ENCODE results near the gene RFX8.

RFX8 gene

GRCh38 chr2:101349893-101350662 lies 124.8 kb downstream of the RFX8 start:
- no peak for DNase-seq (ENCODE audit: low read depth in 3 of 3)

GRCh38 chr2:101348883-101349282 lies 126.0 kb downstream of the RFX8 start:
- DNase-seq (ENCODE audit: low read depth in 3 of 3) = no peak
